A549 (cell line): ENCODE measurements around the gene INPP4B. TPM values are rescaled to one million over a fixed set of nuclear protein-coding genes. Genes with fewer than 3 reads are reported as not detected.
A peak's percentile ranks its signal among the peaks of the same experiment; 100 is the strongest.

Source experiments
- ATAC-seq, 2 experiments: fragments of 200-7000 bp in 1 of 2; fragments of >200 bp in 1 of 2; cut with Nextera tagmentation in 1 of 2; cut with Tn5 transposase in 1 of 2; 3 replicates each; pipeline versions ENCODE4 v1.8.0 to v1.9.1; 2018 to 2020; ENCODE audit warnings: mild to moderate bottlenecking in 1 of 2, moderate library complexity in 1 of 2
- CTCF ChIA-PET: fragments of 300-600 bp; sonication (Branson Sonifier 250); formaldehyde crosslinking; extraction: SDS; loops from one replicate; lab custom pipeline; 2021; ENCODE audit warnings: antibody characterized with exemption, inconsistent platforms; lab: Yijun Ruan, JAX
- POLR2A ChIA-PET: fragments of 350-600 bp; formaldehyde crosslinking; extraction: SDS; loops from one replicate; lab custom pipeline; 2021; ENCODE audit warnings: antibody characterized with exemption, inconsistent platforms; lab: Yijun Ruan, JAX
- DNase-seq, 2 experiments: peaks; one replicate each; pipeline versions ENCODE4 v3.0.0 to v3.0.0-alpha.2; 2011 to 2016; ENCODE audit warnings: low read depth in 1 of 2, low spot score in 1 of 2
- FAIRE-seq: peaks from 2 replicates; lab custom pipeline; 2011; peaks lifted over from hg19 to GRCh38; lab: Jason Lieb, UNC
- H3K27ac ChIP-seq, 2 experiments: fragments of >200 bp; sonication (Bioruptor Twin); formaldehyde crosslinking; 3 replicates each; pipeline ENCODE4 v1.5.1; 2016 to 2017
- H3K4me1 ChIP-seq: fragments of >200 bp; sonication (Bioruptor Twin); formaldehyde crosslinking; 3 replicates; pipeline ENCODE4 v1.6.1; 2016
- H3K4me2 ChIP-seq: fragments of >200 bp; sonication (Bioruptor Twin); formaldehyde crosslinking; 3 replicates; pipeline ENCODE4 v1.6.1; 2016
- H3K4me3 ChIP-seq: fragments of >200 bp; sonication (Bioruptor Twin); formaldehyde crosslinking; 3 replicates; pipeline ENCODE4 v1.5.1; 2016
- H3K9me3 ChIP-seq: fragments of >200 bp; sonication (Bioruptor Twin); formaldehyde crosslinking; 3 replicates; pipeline ENCODE4 v1.6.1; 2016
- CBX2 ChIP-seq: fragments of 200-600 bp; sonication (generic); IDR thresholded peaks from 2 replicates; pipeline ENCODE4 v1.6.1; 2016; ENCODE audit warnings: low read depth, mild to moderate bottlenecking, borderline replicate concordance
- CBX8 ChIP-seq: fragments of 200-600 bp; sonication (generic); IDR thresholded peaks from 2 replicates; pipeline ENCODE4 v1.6.1; 2016
- CEBPB ChIP-seq, 2 experiments: fragments of >200 bp in 1 of 2; sonication (Bioruptor Twin) in 1 of 2; formaldehyde crosslinking in 1 of 2; IDR thresholded peaks; 2 replicates each; pipeline ENCODE4 v1.6.1; 2012 to 2016
- EHF ChIP-seq: fragments of 250-450 bp; sonication (Bioruptor Pico); IDR thresholded peaks from 2 replicates; pipeline ENCODE4 v1.5.0; 2020; ENCODE audit warnings: mild to moderate bottlenecking
- EP300 ChIP-seq, 2 experiments: fragments of >200 bp; sonication (Bioruptor Twin); formaldehyde crosslinking; IDR thresholded peaks; 2 replicates in 1 of 2; 3 replicates in 1 of 2; pipeline ENCODE4 v1.6.1; 2016 to 2017
- FOXS1 ChIP-seq: fragments of 250-450 bp; sonication (Bioruptor Pico); IDR thresholded peaks from 2 replicates; pipeline ENCODE4 v1.5.0; 2020; ENCODE audit warnings: mild to moderate bottlenecking, moderate library complexity
- HOXB5 ChIP-seq: fragments of 250-450 bp; sonication (Bioruptor Pico); IDR thresholded peaks from 2 replicates; pipeline ENCODE4 v1.5.0; 2020; ENCODE audit warnings: mild to moderate bottlenecking, moderate library complexity
- JUN ChIP-seq, 2 experiments: fragments of >200 bp; sonication (Bioruptor Twin); formaldehyde crosslinking; IDR thresholded peaks; 2 replicates in 1 of 2; 3 replicates in 1 of 2; pipeline ENCODE4 v1.6.1; 2016 to 2017
- JUNB ChIP-seq: fragments of >200 bp; sonication (Bioruptor Twin); formaldehyde crosslinking; IDR thresholded peaks from 2 replicates; pipeline ENCODE4 v1.6.1; 2016
- NFE2L2 ChIP-seq: fragments of 150-350 bp; conservative IDR thresholded peaks from 2 replicates; pipeline ENCODE4 v1.6.1; 2014; ENCODE audit warnings: low read length
- POLR2AphosphoS2 ChIP-seq: conservative IDR thresholded peaks from 2 replicates; pipeline ENCODE4 v1.6.1; 2012; ENCODE audit warnings: low read length, improper control_type of control experiment, inconsistent platforms
- RAD21 ChIP-seq, 2 experiments: fragments of >200 bp in 1 of 2; sonication (Bioruptor Twin) in 1 of 2; formaldehyde crosslinking in 1 of 2; IDR thresholded peaks in 1 of 2; conservative IDR thresholded peaks in 1 of 2; 2 replicates in 1 of 2; 3 replicates in 1 of 2; pipeline ENCODE4 v1.6.1; 2012 to 2018; ENCODE audit warnings: inconsistent platforms in 1 of 2
- RARB ChIP-seq: fragments of 250-450 bp; sonication (Bioruptor Pico); IDR thresholded peaks from 2 replicates; pipeline ENCODE4 v1.8.0; 2021; ENCODE audit warnings: mild to moderate bottlenecking, moderate library complexity
- RNF2 ChIP-seq: fragments of 200-600 bp; sonication (generic); IDR thresholded peaks from 2 replicates; pipeline ENCODE4 v1.6.1; 2016; ENCODE audit warnings: low read depth, mild to moderate bottlenecking, antibody characterized with exemption, moderate library complexity, borderline replicate concordance
- SMC3 ChIP-seq: fragments of >200 bp; sonication (Bioruptor Twin); formaldehyde crosslinking; IDR thresholded peaks from 3 replicates; pipeline ENCODE4 v1.6.1; 2018; ENCODE audit warnings: inconsistent platforms
- TP53 ChIP-seq: fragments of 250-450 bp; sonication (Bioruptor Pico); IDR thresholded peaks from 2 replicates; pipeline ENCODE4 v1.5.0; 2021; ENCODE audit warnings: mild to moderate bottlenecking, moderate library complexity
- ZFP36 ChIP-seq: fragments of 450-650 bp; IDR thresholded peaks from 2 replicates; pipeline ENCODE4 v1.6.1; 2014; ENCODE audit warnings: borderline replicate concordance; ENCODE audit not compliant: partially characterized antibody
- ZNF302 ChIP-seq: fragments of 250-450 bp; sonication (Bioruptor Pico); IDR thresholded peaks from 2 replicates; pipeline ENCODE4 v1.9.0; 2021; ENCODE audit warnings: inconsistent platforms, mild to moderate bottlenecking, moderate library complexity
- WGBS: methylation state at CpG from one replicate; pipeline ENCODE4 v1.1.6; 2017; ENCODE audit errors: missing lambda C conversion rate; 5-methylcytosine and 5-hydroxymethylcytosine counted together
- polyA plus RNA-seq, 4 experiments: library from polyadenylated mRNA; depleted of rRNA in 3 of 4; stranded (reverse); fragments of >200 nt; fragmentation: RNase III in 1 of 4; extraction: RNeasy Plus Mini Kit Qiagen cat#74134 plus additional on column Dnase treatment in 1 of 4; gene quantifications; 2 replicates in 3 of 4; 3 replicates in 1 of 4; pipeline ENCODE4 v1.2.3, GENCODE V29; 2011 to 2017
- TF ChIP-seq, protein P1 (sequence below): fragments of >200 bp; sonication (Bioruptor Twin); formaldehyde crosslinking; IDR thresholded peaks from 2 replicates; pipeline ENCODE4 v1.6.1; 2016
- TF ChIP-seq, protein P2 (sequence below): fragments of 450-650 bp; IDR thresholded peaks from 2 replicates; pipeline ENCODE4 v1.6.1; 2014; ENCODE audit warnings: antibody characterized with exemption
- TF ChIP-seq, protein P3 (sequence below): fragments of 200-600 bp; sonication (generic); IDR thresholded peaks from 2 replicates; pipeline ENCODE4 v1.6.1; 2016; ENCODE audit warnings: antibody characterized with exemption, mild to moderate bottlenecking, moderate library complexity
- TF ChIP-seq, protein P4 (sequence below): IDR thresholded peaks from 2 replicates; pipeline ENCODE4 v1.6.1; 2012; ENCODE audit warnings: low read depth, borderline replicate concordance
- TF ChIP-seq, protein P5 (sequence below): IDR thresholded peaks from 2 replicates; pipeline ENCODE4 v1.6.1; 2012
- TF ChIP-seq, protein P6 (sequence below): fragments of >200 bp; sonication (Bioruptor Twin); formaldehyde crosslinking; IDR thresholded peaks from 3 replicates; pipeline ENCODE4 v1.5.1; 2016
- TF ChIP-seq, protein P7 (sequence below): fragments of 250-450 bp; sonication (Bioruptor Pico); IDR thresholded peaks from 2 replicates; pipeline ENCODE4 v1.5.0; 2021; ENCODE audit warnings: mild to moderate bottlenecking, moderate library complexity, borderline replicate concordance

Gene INPP4B
- polyA plus RNA-seq, 2 of the 4 experiments (the other 2 are of a cell fraction), result 7.2 to 14.9 TPM

DNA sequence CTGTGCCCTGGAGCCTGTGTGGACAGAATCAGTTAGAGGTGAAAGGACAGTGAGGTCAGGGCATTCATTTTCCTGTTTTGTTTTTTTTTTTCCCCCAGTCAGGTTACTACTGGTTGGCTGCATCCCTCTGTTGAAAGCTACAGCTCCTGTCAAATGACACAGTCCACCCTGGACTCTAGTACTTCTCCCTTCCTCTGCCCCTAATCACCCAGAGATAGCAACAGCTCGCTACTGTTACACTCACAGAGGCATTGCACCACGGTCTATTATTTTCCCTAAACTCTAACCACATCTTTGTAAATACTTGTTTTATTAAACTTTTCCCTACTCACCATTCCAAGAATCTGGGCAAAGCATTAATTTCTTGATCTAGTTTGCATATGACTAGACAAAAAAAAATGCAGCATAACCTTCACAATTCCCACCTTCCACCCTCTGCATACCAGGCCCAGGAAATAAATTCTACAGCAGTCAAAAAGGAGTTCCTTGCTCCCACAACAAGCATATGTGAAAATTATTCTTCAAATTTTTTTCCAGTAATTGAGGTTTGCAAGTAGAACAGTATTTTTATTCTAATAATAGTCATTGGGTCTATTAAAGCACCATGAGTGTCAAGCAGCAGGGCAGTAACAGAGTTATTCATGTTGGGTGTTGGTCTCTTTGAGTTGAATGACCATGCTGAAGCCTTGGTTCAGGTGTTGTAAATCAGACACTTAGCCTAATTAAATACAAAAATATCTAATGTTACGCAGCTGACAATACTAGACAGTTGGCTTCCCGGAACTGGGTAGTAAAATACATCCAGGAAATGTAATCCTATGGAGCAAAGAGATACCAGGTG, 329.2 kb downstream of the INPP4B start:
- Histone ChIP-seq H3K4me3 (no peak overlapping the region), H3K4me1 (peaks cover 36% of the 10 kb centered on the region), H3K9me3 (no peaks in the 10 kb centered on the region), H3K27ac (peak overlapping the region; percentile 21 to 57; a peak in 3 of 6 replicates), H3K4me2 (no peak overlapping the region)
- ATAC-seq (no peak), DNase-seq (no peak)
- 78% methylated on average over 4 of the region's 4 CpGs for WGBS
- POLR2A ChIA-PET, result no interaction called here
- TF ChIP-seq ZFP36 (no peak), NFE2L2 (no peak), POLR2AphosphoS2 (no peak), FOXS1 (CRISPR knock-in tag) (no peak), HOXB5 (no peak), RNF2 (no peak), CEBPB (IDR thresholded peaks at IDR 0.05) (no peak), JUN (IDR thresholded peaks at IDR 0.05) (no peak)
- TF ChIP-seq, protein P1, sequence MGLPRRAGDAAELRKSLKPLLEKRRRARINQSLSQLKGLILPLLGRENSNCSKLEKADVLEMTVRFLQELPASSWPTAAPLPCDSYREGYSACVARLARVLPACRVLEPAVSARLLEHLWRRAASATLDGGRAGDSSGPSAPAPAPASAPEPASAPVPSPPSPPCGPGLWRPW, result no peak
- TF ChIP-seq, protein P2, sequence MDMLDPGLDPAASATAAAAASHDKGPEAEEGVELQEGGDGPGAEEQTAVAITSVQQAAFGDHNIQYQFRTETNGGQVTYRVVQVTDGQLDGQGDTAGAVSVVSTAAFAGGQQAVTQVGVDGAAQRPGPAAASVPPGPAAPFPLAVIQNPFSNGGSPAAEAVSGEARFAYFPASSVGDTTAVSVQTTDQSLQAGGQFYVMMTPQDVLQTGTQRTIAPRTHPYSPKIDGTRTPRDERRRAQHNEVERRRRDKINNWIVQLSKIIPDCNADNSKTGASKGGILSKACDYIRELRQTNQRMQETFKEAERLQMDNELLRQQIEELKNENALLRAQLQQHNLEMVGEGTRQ, result no peak
- TF ChIP-seq, protein P3, sequence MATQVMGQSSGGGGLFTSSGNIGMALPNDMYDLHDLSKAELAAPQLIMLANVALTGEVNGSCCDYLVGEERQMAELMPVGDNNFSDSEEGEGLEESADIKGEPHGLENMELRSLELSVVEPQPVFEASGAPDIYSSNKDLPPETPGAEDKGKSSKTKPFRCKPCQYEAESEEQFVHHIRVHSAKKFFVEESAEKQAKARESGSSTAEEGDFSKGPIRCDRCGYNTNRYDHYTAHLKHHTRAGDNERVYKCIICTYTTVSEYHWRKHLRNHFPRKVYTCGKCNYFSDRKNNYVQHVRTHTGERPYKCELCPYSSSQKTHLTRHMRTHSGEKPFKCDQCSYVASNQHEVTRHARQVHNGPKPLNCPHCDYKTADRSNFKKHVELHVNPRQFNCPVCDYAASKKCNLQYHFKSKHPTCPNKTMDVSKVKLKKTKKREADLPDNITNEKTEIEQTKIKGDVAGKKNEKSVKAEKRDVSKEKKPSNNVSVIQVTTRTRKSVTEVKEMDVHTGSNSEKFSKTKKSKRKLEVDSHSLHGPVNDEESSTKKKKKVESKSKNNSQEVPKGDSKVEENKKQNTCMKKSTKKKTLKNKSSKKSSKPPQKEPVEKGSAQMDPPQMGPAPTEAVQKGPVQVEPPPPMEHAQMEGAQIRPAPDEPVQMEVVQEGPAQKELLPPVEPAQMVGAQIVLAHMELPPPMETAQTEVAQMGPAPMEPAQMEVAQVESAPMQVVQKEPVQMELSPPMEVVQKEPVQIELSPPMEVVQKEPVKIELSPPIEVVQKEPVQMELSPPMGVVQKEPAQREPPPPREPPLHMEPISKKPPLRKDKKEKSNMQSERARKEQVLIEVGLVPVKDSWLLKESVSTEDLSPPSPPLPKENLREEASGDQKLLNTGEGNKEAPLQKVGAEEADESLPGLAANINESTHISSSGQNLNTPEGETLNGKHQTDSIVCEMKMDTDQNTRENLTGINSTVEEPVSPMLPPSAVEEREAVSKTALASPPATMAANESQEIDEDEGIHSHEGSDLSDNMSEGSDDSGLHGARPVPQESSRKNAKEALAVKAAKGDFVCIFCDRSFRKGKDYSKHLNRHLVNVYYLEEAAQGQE, result no peak
- TF ChIP-seq, protein P4, sequence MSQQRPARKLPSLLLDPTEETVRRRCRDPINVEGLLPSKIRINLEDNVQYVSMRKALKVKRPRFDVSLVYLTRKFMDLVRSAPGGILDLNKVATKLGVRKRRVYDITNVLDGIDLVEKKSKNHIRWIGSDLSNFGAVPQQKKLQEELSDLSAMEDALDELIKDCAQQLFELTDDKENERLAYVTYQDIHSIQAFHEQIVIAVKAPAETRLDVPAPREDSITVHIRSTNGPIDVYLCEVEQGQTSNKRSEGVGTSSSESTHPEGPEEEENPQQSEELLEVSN, result no peak
- TF ChIP-seq, all 56 proteins: peak for 0
- no peak for FAIRE-seq
- CTCF ChIA-PET, result no interaction called here

DNA sequence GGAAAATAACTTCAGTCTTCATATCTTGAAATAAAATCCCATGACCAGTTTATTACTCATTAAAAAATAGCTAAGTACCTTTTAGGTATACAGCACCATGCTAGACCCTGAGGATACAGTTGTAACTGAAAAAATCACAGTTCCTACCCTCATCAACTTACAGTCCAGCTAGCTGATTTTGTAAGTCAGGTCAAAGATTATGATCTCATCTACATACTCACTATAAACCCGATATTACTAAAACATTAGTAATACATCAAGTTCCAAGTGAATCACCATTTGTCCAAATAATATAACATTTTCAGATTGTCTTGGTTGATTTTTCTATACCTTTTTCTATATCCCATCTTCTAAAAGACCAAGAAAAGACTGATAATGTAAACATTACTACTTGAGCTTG, 333.9 kb downstream of the INPP4B start:
- Histone ChIP-seq H3K9me3 (peaks cover 3% of the 10 kb centered on the region; the same call in 1 of the 3 replicates), H3K4me3 (no peak overlapping the region), H3K4me2 (peak overlapping the region; percentile 26; the same call in 2 of the 3 replicates), H3K27ac (no peak overlapping the region), H3K4me1 (peaks cover 15% of the 10 kb centered on the region; the same call in 2 of the 3 replicates)
- POLR2A ChIA-PET, result no interaction called here
- ATAC-seq (no peak), FAIRE-seq (no peak), DNase-seq (no peak)
- WGBS, result 3% methylated on average over 1 of the region's 1 CpG
- CTCF ChIA-PET, result no interaction called here
- TF ChIP-seq NFE2L2, result no peak
- TF ChIP-seq, protein P5, sequence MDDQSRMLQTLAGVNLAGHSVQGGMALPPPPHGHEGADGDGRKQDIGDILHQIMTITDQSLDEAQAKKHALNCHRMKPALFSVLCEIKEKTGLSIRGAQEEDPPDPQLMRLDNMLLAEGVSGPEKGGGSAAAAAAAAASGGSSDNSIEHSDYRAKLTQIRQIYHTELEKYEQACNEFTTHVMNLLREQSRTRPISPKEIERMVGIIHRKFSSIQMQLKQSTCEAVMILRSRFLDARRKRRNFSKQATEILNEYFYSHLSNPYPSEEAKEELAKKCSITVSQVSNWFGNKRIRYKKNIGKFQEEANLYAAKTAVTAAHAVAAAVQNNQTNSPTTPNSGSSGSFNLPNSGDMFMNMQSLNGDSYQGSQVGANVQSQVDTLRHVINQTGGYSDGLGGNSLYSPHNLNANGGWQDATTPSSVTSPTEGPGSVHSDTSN, result no peak
- no peak for TF ChIP-seq CBX8
- no peak for TF ChIP-seq ZNF302
- TF ChIP-seq CBX2, result no peak
- no peak for TF ChIP-seq FOXS1 (CRISPR knock-in tag)
- TF ChIP-seq, protein P1, result no peak
- TF ChIP-seq EHF (CRISPR knock-in tag), result no peak
- TF ChIP-seq SMC3, result no peak
- TF ChIP-seq, protein P6, sequence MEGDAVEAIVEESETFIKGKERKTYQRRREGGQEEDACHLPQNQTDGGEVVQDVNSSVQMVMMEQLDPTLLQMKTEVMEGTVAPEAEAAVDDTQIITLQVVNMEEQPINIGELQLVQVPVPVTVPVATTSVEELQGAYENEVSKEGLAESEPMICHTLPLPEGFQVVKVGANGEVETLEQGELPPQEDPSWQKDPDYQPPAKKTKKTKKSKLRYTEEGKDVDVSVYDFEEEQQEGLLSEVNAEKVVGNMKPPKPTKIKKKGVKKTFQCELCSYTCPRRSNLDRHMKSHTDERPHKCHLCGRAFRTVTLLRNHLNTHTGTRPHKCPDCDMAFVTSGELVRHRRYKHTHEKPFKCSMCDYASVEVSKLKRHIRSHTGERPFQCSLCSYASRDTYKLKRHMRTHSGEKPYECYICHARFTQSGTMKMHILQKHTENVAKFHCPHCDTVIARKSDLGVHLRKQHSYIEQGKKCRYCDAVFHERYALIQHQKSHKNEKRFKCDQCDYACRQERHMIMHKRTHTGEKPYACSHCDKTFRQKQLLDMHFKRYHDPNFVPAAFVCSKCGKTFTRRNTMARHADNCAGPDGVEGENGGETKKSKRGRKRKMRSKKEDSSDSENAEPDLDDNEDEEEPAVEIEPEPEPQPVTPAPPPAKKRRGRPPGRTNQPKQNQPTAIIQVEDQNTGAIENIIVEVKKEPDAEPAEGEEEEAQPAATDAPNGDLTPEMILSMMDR, result no peak
- no peak for TF ChIP-seq EP300 (IDR thresholded peaks at IDR 0.05)
- no peak for TF ChIP-seq RAD21 (conservative IDR thresholded peaks at IDR 0.05 in 1 of 2, IDR thresholded peaks at IDR 0.05 in 1 of 2)
- no peak for TF ChIP-seq JUNB
- no peak for TF ChIP-seq TP53 (CRISPR knock-in tag)
- TF ChIP-seq, protein P7, sequence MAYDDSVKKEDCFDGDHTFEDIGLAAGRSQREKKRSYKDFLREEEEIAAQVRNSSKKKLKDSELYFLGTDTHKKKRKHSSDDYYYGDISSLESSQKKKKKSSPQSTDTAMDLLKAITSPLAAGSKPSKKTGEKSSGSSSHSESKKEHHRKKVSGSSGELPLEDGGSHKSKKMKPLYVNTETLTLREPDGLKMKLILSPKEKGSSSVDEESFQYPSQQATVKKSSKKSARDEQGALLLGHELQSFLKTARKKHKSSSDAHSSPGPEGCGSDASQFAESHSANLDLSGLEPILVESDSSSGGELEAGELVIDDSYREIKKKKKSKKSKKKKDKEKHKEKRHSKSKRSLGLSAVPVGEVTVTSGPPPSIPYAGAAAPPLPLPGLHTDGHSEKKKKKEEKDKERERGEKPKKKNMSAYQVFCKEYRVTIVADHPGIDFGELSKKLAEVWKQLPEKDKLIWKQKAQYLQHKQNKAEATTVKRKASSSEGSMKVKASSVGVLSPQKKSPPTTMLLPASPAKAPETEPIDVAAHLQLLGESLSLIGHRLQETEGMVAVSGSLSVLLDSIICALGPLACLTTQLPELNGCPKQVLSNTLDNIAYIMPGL (CRISPR knock-in tag), result no peak
- TF ChIP-seq RARB, result no peak
